ENCODE measurements around the gene ADAMTSL3. TPM values are rescaled to one million over a fixed set of nuclear protein-coding genes. Genes with fewer than 3 reads are reported as not detected.

ADAMTSL3 gene
- total RNA-seq, 2 donors from 2014 or later, result 0.79 to 3.4 TPM

DNA sequence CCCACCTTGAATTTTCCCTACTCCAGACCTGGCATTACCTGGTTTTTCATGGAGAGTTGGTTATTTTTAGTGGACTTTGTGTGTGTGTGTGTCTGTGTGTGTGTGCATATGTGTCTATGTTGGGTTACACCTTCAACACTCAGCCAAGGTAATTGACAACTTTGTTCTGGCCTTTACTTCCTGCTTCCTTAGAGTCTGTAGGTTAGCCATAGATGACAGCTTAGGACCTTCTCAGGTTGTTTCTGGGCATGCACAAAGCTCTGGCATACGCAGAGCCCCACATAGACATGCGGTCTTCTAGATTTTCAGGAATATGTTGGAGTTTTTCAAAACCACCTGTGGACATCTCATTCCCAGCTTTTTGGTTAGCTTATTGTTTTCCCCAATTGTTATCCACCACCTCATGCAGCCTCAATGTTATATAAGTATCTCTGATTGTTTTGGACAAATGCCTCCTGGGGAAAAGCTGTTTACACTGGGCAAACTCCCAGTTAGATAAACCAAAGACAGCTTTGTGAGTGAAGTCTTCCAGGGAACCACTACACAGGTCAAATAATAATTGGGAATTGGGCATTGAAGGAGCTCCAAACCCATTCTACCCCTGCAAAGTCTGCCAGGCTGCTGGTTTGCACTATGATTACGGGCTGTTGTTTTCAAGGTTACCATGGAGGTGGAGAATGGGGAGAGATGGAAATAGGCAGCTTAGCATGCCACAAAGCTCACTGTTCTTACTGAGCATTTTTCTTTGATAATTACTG is 201.2 kb downstream of the ADAMTSL3 start:
- no peak for DNase-seq
- no peaks in the 10 kb centered on the region for H3K27me3 ChIP-seq (ENCODE audit: control insufficient read depth, insufficient read depth, low read length, poor library complexity, severe bottlenecking)
- H3K4me3 ChIP-seq (ENCODE audit: low read length), result no peak overlapping the region
- no peak overlapping the region for H3K9ac ChIP-seq (ENCODE audit: extremely low read depth, low read length, poor library complexity, severe bottlenecking)
- no peak for TF ChIP-seq CTCF (conservative IDR thresholded peaks at IDR 0.05)
- Mint-ChIP-seq H3K27ac (no peak overlapping the region), H3K4me1 (peaks cover 8% of the 10 kb centered on the region), H3K36me3 (ENCODE audit: low read depth) (no peaks in the 10 kb centered on the region), H3K9me3 (peaks cover 5% of the 10 kb centered on the region), H3K27me3 (ENCODE audit: insufficient read depth) (peaks cover 4% of the 10 kb centered on the region), H3K4me3 (no peak overlapping the region)
- peaks cover 5% of the 10 kb centered on the region for H3K9me3 ChIP-seq (ENCODE audit: control insufficient read depth, low read length)
- H3K36me3 ChIP-seq (ENCODE audit: control insufficient read depth, insufficient read depth, low read length), result no peaks in the 10 kb centered on the region
- WGBS, 2 experiments (ENCODE audit: insufficient coverage in 1 of 2, insufficient read length in 1 of 2), result 88 to 94% methylated on average over 2 to 3 of the region's 3 CpGs
- peaks cover 4% of the 10 kb centered on the region for H3K4me1 ChIP-seq (ENCODE audit: control insufficient read depth, insufficient read depth, low read length)
- H3K27ac ChIP-seq (ENCODE audit: low read depth, low read length), result no peak overlapping the region

- Histone ChIP-seq H3K9ac (ENCODE audit: extremely low read depth, low read length, poor library complexity, severe bottlenecking) (no peak overlapping the region), H3K36me3 (ENCODE audit: control insufficient read depth, insufficient read depth, low read length) (no peaks in the 10 kb centered on the region), H3K4me3 (ENCODE audit: low read length) (no peak overlapping the region), H3K9me3 (ENCODE audit: control insufficient read depth, low read length) (peaks cover 11% of the 10 kb centered on the region), H3K27ac (ENCODE audit: low read depth, low read length) (no peak overlapping the region), H3K27me3 (ENCODE audit: control insufficient read depth, insufficient read depth, low read length, poor library complexity, severe bottlenecking) (no peaks in the 10 kb centered on the region), H3K4me1 (ENCODE audit: control insufficient read depth, insufficient read depth, low read length) (peaks cover 4% of the 10 kb centered on the region)
- Mint-ChIP-seq H3K36me3 (ENCODE audit: low read depth) (no peaks in the 10 kb centered on the region), H3K4me1 (peaks cover 8% of the 10 kb centered on the region), H3K27me3 (ENCODE audit: insufficient read depth) (peaks cover under 1% of the 10 kb centered on the region), H3K27ac (no peak overlapping the region), H3K9me3 (peaks cover 13% of the 10 kb centered on the region), H3K4me3 (no peak overlapping the region)
- TF ChIP-seq CTCF (conservative IDR thresholded peaks at IDR 0.05), result no peak
- WGBS, 2 experiments (ENCODE audit: insufficient coverage in 1 of 2, insufficient read length in 1 of 2), result 90 to 100% methylated on average over 1 of the region's 1 CpG
- no peak for DNase-seq
Observed at GRCh38 chr15:83855956-83856355, 202.0 kb downstream of the ADAMTSL3 start.

GRCh38 chr15:83858820-83859505 is 205.0 kb downstream of the ADAMTSL3 start:
- H3K4me3 ChIP-seq (ENCODE audit: low read length), result no peak overlapping the region
- no peak for TF ChIP-seq CTCF (conservative IDR thresholded peaks at IDR 0.05)
- H3K27me3 ChIP-seq (ENCODE audit: control insufficient read depth, insufficient read depth, low read length, poor library complexity, severe bottlenecking), result no peaks in the 10 kb centered on the region
- 89 to 100% methylated on average over 1 to 5 of the region's 5 CpGs for WGBS, 2 experiments (ENCODE audit: insufficient coverage in 1 of 2, insufficient read length in 1 of 2)
- no peak overlapping the region for H3K27ac Mint-ChIP-seq
- H3K4me1 ChIP-seq (ENCODE audit: control insufficient read depth, insufficient read depth, low read length), result peaks cover 4% of the 10 kb centered on the region
- no peak overlapping the region for H3K4me3 Mint-ChIP-seq
- no peak for DNase-seq
- no peaks in the 10 kb centered on the region for H3K36me3 ChIP-seq (ENCODE audit: control insufficient read depth, insufficient read depth, low read length)
- peaks cover 11% of the 10 kb centered on the region for H3K9me3 ChIP-seq (ENCODE audit: control insufficient read depth, low read length)
- H3K9me3 Mint-ChIP-seq, result peaks cover 27% of the 10 kb centered on the region
- no peaks in the 10 kb centered on the region for H3K36me3 Mint-ChIP-seq (ENCODE audit: low read depth)
- peaks cover 5% of the 10 kb centered on the region for H3K27me3 Mint-ChIP-seq (ENCODE audit: insufficient read depth)
- no peak overlapping the region for H3K27ac ChIP-seq (ENCODE audit: low read depth, low read length)
- H3K4me1 Mint-ChIP-seq, result peaks cover 8% of the 10 kb centered on the region
- H3K9ac ChIP-seq (ENCODE audit: extremely low read depth, low read length, poor library complexity, severe bottlenecking), result no peak overlapping the region
